Neuronal stem cell (in vitro differentiated cells): ENCODE results near the gene PCNX1.

ENCODE experiments used
- DNase-seq: peaks from one replicate; pipeline ENCODE4 v3.0.0-alpha.2; 2013; ENCODE audit warnings: low spot score
- H2AFZ ChIP-seq: one replicate; pipeline ENCODE4 v1.6.1; 2013; ENCODE audit warnings: mild to moderate bottlenecking, low read length, inconsistent platforms
- H2AK5ac ChIP-seq: 2 replicates; pipeline ENCODE4 v1.6.1; 2013; ENCODE audit warnings: low read depth, mild to moderate bottlenecking, inconsistent platforms, low read length, moderate library complexity, mixed read lengths
- H2BK120ac ChIP-seq: 2 replicates; pipeline ENCODE4 v1.6.1; 2013; ENCODE audit warnings: low read depth, mild to moderate bottlenecking, inconsistent platforms, low read length, moderate library complexity, mixed read lengths
- H2BK12ac ChIP-seq: one replicate; pipeline ENCODE4 v1.6.1; 2013; ENCODE audit warnings: low read length, inconsistent platforms
- H2BK15ac ChIP-seq: 2 replicates; pipeline ENCODE4 v1.6.1; 2013; ENCODE audit warnings: mild to moderate bottlenecking, low read length, inconsistent platforms, mixed read lengths
- H2BK5ac ChIP-seq: one replicate; pipeline ENCODE4 v1.6.1; 2013; ENCODE audit warnings: inconsistent platforms, mild to moderate bottlenecking, low read length, moderate library complexity
- H3K14ac ChIP-seq: one replicate; pipeline ENCODE4 v1.6.1; 2013; ENCODE audit warnings: low read length, inconsistent platforms
- H3K18ac ChIP-seq: 2 replicates; pipeline ENCODE4 v1.6.1; 2013; ENCODE audit warnings: low read length, inconsistent platforms
- H3K23ac ChIP-seq: 2 replicates; pipeline ENCODE4 v1.6.1; 2013; ENCODE audit warnings: low read depth, mild to moderate bottlenecking, mixed read lengths, low read length, inconsistent platforms; ENCODE audit not compliant: poor library complexity
- H3K27ac ChIP-seq: replicated peaks from 3 replicates; pipeline ENCODE4 v1.5.1; 2013; ENCODE audit warnings: low read length, inconsistent platforms
- H3K27me3 ChIP-seq, 3 experiments: 2 replicates each; pipeline ENCODE4 v1.6.1; 2013; ENCODE audit warnings: low read length in 3 of 3, mild to moderate bottlenecking in 2 of 3, inconsistent platforms in 1 of 3, low read depth in 1 of 3, mixed read lengths in 1 of 3, moderate library complexity in 1 of 3; ENCODE audit not compliant: control insufficient read depth in 3 of 3, insufficient read depth in 3 of 3
- H3K36me3 ChIP-seq, 2 donors: replicated peaks in 1 of 2; 2 replicates each; pipeline ENCODE4 v1.6.1; 2013; ENCODE audit warnings: low read length in 2 of 2; ENCODE audit not compliant: control insufficient read depth in 2 of 2, insufficient read depth in 2 of 2
- H3K4ac ChIP-seq: 2 replicates; pipeline ENCODE4 v1.6.1; 2013; ENCODE audit warnings: inconsistent platforms, mild to moderate bottlenecking, low read length, moderate library complexity
- H3K4me1 ChIP-seq, 2 donors: 1 replicate in 1 of 2; 2 replicates in 1 of 2; pipeline ENCODE4 v1.6.1; 2013; ENCODE audit warnings: low read length in 2 of 2, low read depth in 1 of 2; ENCODE audit not compliant: control insufficient read depth in 2 of 2, insufficient read depth in 1 of 2
- H3K4me2 ChIP-seq: one replicate; pipeline ENCODE4 v1.6.1; 2013; ENCODE audit warnings: mild to moderate bottlenecking, low read length, inconsistent platforms; ENCODE audit not compliant: insufficient read depth, poor library complexity, severe bottlenecking
- H3K4me3 ChIP-seq, 2 donors: 2 replicates each; pipeline ENCODE4 v1.5.1; 2013; ENCODE audit warnings: low read length in 2 of 2, mild to moderate bottlenecking in 2 of 2, inconsistent platforms in 1 of 2, moderate library complexity in 1 of 2
- H3K79me1 ChIP-seq: one replicate; pipeline ENCODE4 v1.6.1; 2013; ENCODE audit warnings: low read depth, mild to moderate bottlenecking, inconsistent platforms, low read length, moderate library complexity
- H3K9ac ChIP-seq: one replicate; pipeline ENCODE4 v1.6.1; 2013; ENCODE audit warnings: mild to moderate bottlenecking, low read depth, low read length, inconsistent platforms; ENCODE audit not compliant: poor library complexity
- H3K9me3 ChIP-seq, 2 donors: replicated peaks in 1 of 2; 2 replicates each; pipeline versions ENCODE3 to v1.6.1; 2013; ENCODE audit warnings: low read length in 2 of 2, mild to moderate bottlenecking in 2 of 2, inconsistent platforms in 1 of 2, low read depth in 1 of 2, mixed read lengths in 1 of 2, moderate library complexity in 1 of 2; ENCODE audit not compliant: control insufficient read depth in 2 of 2, insufficient read depth in 1 of 2
- H4K8ac ChIP-seq: one replicate; pipeline ENCODE4 v1.6.1; 2013; ENCODE audit warnings: low read depth, mild to moderate bottlenecking, inconsistent platforms, low read length, moderate library complexity
- H4K91ac ChIP-seq: one replicate; pipeline ENCODE4 v1.6.1; 2013; ENCODE audit warnings: low read length, low read depth, mild to moderate bottlenecking, inconsistent platforms; ENCODE audit not compliant: poor library complexity
- WGBS, 2 donors: extraction: QIAGEN DNeasy Blood & Tissue Kit; methylation state at CpG; one replicate each; pipeline ENCODE4 v1.1.7; 2013; ENCODE audit warnings: missing lambda C conversion rate in 2 of 2, mixed read lengths in 1 of 2; ENCODE audit not compliant: insufficient read length in 2 of 2, insufficient replicate concordance in 1 of 2; ENCODE audit errors: extremely low coverage in 2 of 2; 5-methylcytosine and 5-hydroxymethylcytosine counted together

Gene PCNX1

GRCh38 chr14:71133296-71133695 lies 226.0 kb downstream of the PCNX1 start:
- Histone ChIP-seq H2BK12ac (no peak overlapping the region), H3K4me3 (no peak overlapping the region), H4K91ac (no peak overlapping the region), H3K4ac (no peak overlapping the region), H3K79me1 (no peaks in the 10 kb centered on the region), H3K9me3 (peaks cover 2 to 8% of the 10 kb centered on the region in 2 donors), H3K36me3 (no peaks in the 10 kb centered on the region), H4K8ac (no peak overlapping the region), H3K27ac (no peak overlapping the region), H3K4me2 (no peak overlapping the region), H2BK5ac (no peak overlapping the region), H2BK15ac (no peak overlapping the region), H3K4me1 (peaks cover 0 to 4% of the 10 kb centered on the region in 2 donors), H2AFZ (no peak overlapping the region), H3K18ac (no peak overlapping the region), H3K23ac (no peak overlapping the region), H2BK120ac (no peak overlapping the region), H2AK5ac (no peak overlapping the region), H3K27me3 (no peaks in the 10 kb centered on the region), H3K14ac (no peak overlapping the region), H3K9ac (no peak overlapping the region)
- no CpG with 5 or more reads among the region's 8 CpGs for WGBS, 2 donors
- no peak for DNase-seq

- Histone ChIP-seq H2AFZ (no peak overlapping the region), H3K23ac (no peak overlapping the region), H3K4me3 (no peak overlapping the region), H3K9me3 (peaks cover 2 to 8% of the 10 kb centered on the region in 2 donors), H3K27me3 (no peaks in the 10 kb centered on the region), H3K36me3 (no peaks in the 10 kb centered on the region), H2AK5ac (no peak overlapping the region), H2BK120ac (no peak overlapping the region), H3K4me1 (peaks cover 0 to 4% of the 10 kb centered on the region in 2 donors), H3K79me1 (no peaks in the 10 kb centered on the region), H3K14ac (no peak overlapping the region), H4K91ac (no peak overlapping the region), H3K4ac (no peak overlapping the region), H3K9ac (no peak overlapping the region), H2BK12ac (no peak overlapping the region), H2BK15ac (no peak overlapping the region), H3K27ac (no peak overlapping the region), H4K8ac (no peak overlapping the region), H2BK5ac (no peak overlapping the region), H3K18ac (no peak overlapping the region), H3K4me2 (no peak overlapping the region)
- no CpG with 5 or more reads among the region's 2 CpGs for WGBS, 2 donors
- DNase-seq = no peak
These were observed 228.2 kb downstream of the PCNX1 start for GRCh38 chr14:71135496-71135895.

- Histone ChIP-seq H2BK15ac (no peak overlapping the region), H3K4me1 (peaks cover 0 to 4% of the 10 kb centered on the region in 2 donors), H4K91ac (no peak overlapping the region), H2BK5ac (no peak overlapping the region), H2BK12ac (no peak overlapping the region), H3K18ac (no peak overlapping the region), H3K14ac (no peak overlapping the region), H3K9me3 (peaks cover 2 to 8% of the 10 kb centered on the region in 2 donors), H2AK5ac (no peak overlapping the region), H3K9ac (no peak overlapping the region), H4K8ac (no peak overlapping the region), H3K27me3 (no peaks in the 10 kb centered on the region), H2AFZ (no peak overlapping the region), H3K27ac (no peak overlapping the region), H2BK120ac (no peak overlapping the region), H3K4ac (no peak overlapping the region), H3K79me1 (no peaks in the 10 kb centered on the region), H3K23ac (no peak overlapping the region), H3K4me3 (no peak overlapping the region), H3K4me2 (no peak overlapping the region), H3K36me3 (no peaks in the 10 kb centered on the region)
- WGBS, 2 donors = no CpG with 5 or more reads among the region's 4 CpGs
- no peak for DNase-seq
These were observed 228.7 kb downstream of the PCNX1 start for GRCh38 chr14:71135911-71136310.

- Histone ChIP-seq H3K79me1 (no peaks in the 10 kb centered on the region), H3K23ac (no peak overlapping the region), H2AK5ac (no peak overlapping the region), H2BK120ac (no peak overlapping the region), H3K14ac (no peak overlapping the region), H4K8ac (no peak overlapping the region), H3K4ac (no peak overlapping the region), H3K36me3 (no peaks in the 10 kb centered on the region), H3K9me3 (peaks cover 2 to 8% of the 10 kb centered on the region in 2 donors), H4K91ac (no peak overlapping the region), H3K9ac (no peak overlapping the region), H3K4me3 (no peak overlapping the region), H3K27me3 (no peaks in the 10 kb centered on the region), H3K4me1 (peaks cover 0 to 4% of the 10 kb centered on the region in 2 donors), H2BK5ac (no peak overlapping the region), H3K18ac (no peak overlapping the region), H3K27ac (no peak overlapping the region), H2BK12ac (no peak overlapping the region), H2AFZ (no peak overlapping the region), H3K4me2 (no peak overlapping the region), H2BK15ac (no peak overlapping the region)
- WGBS, 2 donors = no CpG with 5 or more reads among the region's 9 CpGs
- no peak for DNase-seq
These were observed 229.3 kb downstream of the PCNX1 start for GRCh38 chr14:71136386-71137060.
